Right hindlimb (tissue), 1 donor: ENCODE results near the gene NFAT5.

Source experiments
- DNase-seq: peaks from one replicate; pipeline ENCODE4 v3.0.0-alpha.2; 2018

NFAT5 gene

DNA sequence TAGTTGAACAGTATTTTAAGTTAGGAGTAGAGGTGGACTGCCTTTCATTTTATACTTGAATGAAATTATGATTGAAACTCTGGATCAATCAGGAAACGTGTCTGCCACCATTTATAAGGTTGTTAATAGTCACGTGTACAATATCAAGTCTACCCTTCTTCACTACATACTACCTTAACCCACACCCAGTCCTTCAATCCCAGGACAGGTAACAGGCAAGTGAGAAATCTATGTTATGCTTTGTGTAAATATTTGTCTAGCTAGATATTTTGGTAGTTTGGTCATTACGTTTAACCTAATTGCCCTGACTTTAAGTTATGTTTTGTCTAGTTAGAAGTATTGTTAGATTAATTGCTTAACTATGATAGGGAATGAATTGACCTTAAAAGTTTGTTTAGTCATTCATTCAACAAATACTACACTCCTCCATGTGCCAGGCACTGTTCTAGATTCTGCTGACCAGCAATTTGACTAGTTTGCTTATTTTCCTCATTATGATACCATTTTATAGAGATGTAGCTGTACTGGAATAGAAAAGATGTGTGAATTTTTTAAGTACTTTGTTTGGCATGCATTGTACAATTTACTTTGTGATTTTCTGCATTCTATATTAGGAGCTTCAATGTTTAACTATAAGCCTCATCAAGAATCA is 88.6 kb downstream of the NFAT5 start:
- DNase-seq, result no peak

DNA sequence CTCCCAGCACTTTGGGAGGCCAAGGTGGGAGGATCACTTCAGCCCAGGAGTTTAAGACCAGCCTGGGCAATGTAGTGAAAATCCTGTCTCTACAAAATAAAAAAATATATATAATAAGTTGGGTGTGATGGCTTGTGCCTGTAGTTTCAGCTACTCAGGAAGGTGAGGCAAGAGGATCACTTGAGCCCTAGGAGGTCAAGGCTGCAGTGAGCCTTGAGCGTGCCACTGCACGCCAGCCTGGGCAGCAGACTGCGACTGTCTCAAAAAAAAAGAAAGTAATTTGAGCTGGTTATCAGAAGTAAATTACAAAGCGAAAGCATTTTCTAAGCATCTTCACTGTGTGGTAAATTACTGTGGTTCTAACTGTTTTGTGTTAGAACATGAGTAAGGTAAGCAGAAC is 94.4 kb downstream of the NFAT5 start:
- DNase-seq, result no peak

DNA sequence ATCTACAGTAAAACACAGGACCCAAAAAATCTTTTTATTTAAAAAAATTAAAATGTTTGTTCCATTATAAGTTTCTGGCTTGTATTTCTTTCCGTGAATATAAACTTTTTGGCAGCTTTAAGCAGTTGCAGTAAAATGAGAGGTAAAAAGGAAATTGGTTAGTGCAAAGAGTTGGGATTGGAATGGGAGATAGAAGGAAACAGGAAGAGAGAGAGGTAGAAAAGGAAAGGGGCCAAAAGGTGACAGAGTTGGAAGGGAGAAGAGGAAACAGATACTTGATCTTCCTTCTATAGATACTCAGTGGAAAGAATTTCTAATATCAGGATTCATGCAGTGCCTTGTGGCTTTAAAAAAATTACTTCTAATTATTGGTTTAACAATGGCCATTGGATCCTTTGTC is 97.1 kb downstream of the NFAT5 start:
- DNase-seq, result no peak

DNA sequence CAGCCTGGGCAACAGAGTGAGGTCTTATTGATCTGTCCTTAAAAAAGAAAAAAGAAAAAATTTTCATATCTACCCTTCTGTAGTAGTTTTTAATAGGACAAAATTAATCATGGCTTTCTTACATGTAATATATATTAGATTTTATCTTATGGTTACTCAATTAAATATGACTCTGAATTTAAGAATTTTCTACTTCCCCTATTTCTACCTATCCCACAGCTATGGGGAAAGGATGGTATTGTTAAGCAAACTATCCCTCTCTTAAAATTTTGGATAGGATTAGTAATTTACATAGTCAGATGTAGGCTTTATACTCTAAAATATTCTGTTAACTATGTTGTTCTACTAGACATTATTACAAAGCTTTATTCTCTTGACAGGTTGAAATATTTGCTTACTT is 98.1 kb downstream of the NFAT5 start:
- no peak for DNase-seq

DNA sequence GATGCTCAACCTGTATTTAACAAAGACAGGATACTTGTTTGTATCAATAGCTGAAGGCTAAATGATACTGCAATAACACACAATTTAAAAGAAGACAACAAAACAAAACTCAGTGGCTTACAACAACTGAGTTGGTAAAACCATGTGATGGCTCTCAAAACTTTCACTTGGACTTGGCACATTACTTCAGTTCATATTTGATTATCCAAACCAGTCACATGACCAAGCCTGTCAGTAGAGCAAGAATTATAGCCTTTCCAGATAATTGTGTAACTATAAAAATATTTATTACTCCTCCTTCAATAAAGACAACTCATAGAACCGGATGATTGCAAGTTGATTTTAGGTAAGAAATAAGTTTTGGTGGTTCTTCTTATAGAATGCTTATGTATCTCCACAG is 103.8 kb downstream of the NFAT5 start:
- DNase-seq, result no peak

DNA sequence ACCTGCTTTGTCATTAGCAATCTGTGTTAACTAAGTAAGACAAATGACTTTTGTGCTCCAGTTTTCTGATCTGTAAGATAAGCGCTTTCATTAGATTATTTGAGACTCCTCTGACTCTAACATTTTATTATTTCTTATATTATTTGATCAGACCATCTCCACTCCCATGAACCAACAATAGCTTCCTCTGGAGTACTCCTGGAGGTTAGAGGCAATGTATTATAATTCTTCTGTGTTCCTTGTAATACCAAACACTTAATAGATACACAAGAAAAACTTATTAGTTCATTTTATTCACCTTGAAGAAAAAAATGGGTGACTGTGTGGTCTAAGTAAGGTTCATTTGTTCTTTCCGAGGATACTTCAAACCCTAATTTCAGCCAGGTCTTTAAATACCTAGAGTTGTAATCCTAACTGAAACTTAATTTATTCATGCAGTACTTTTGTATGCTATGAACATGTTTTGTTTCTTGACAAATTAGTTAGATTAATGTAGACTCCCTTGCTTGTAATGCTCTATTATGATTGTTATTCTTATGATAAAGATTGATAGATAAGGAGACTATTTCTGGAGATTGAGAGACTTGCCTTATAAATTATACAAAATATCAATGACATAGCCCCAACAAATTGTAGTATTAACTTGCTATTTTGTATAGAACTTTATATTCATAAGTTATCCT is 106.7 kb downstream of the NFAT5 start:
- DNase-seq, result no peak

DNA sequence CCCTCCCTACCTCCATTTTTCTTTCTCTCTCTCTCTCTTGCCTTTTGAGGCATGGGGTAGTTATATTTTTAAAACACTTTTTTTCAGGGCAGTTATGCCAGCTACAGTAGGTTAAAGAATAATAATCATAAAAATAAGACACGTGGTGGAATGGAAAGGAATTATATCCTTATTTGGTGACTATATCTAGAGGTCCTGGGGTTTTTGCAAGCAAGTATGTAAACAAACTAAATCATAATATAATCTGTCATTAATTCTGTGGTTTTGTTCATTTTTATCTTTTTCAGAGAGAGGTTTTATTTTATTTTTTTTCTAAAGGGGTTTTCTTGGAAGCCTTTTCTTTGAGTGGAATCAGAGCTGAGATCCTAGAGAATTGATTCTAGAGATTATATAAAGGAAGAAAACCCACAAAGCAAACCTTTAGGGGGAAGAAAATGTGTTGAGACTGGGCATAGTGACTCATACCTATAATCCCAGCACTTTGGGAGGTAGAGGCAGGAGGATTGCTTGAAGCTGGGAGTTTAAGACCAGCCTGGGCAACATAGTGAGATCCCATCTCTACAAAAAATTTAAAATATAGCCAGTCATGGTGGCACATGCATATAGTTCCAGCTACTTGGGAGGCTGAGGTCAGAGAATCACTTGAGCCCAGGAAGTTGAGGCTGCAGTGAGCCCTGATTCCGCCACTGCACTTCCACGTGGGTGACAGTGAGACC is 107.4 kb downstream of the NFAT5 start:
- DNase-seq, result no peak

DNA sequence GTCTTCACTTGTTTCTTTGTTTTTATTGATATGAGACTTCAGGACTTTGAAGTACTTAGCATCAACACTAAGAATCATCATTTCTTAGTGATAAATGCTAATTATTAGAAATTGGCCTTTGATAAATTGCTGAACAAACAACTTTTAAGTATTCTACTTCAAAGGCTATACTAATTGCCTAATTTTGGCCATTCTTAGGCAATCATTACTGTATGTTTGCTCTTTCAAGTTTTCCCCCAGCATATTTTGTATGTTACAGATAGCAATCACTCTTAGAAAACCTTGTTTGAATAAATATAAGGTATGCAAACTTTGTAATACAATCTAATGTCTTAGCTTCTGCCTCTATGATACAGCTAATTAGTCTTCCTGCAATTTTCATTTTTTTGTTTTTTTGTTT is 114.6 kb downstream of the NFAT5 start:
- DNase-seq, result no peak

DNA sequence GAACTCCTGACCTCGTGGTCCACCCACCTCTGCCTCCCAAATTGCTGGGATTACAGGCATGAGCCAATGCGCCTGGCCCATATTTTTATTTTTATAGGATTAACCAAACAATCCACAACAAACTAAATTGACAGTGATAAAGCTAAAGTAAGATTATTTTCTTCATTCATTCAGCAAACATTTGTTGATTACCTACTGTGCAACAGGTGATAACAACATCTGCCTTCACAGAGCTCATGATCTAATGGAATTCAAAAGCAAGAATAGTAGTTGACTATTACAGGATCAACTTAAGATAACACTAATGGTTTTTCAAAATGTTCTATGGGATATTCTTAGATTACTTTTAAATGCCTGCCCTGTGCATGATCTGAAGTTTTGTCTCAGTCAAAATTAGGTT is 122.8 kb downstream of the NFAT5 start:
- no peak for DNase-seq

DNA sequence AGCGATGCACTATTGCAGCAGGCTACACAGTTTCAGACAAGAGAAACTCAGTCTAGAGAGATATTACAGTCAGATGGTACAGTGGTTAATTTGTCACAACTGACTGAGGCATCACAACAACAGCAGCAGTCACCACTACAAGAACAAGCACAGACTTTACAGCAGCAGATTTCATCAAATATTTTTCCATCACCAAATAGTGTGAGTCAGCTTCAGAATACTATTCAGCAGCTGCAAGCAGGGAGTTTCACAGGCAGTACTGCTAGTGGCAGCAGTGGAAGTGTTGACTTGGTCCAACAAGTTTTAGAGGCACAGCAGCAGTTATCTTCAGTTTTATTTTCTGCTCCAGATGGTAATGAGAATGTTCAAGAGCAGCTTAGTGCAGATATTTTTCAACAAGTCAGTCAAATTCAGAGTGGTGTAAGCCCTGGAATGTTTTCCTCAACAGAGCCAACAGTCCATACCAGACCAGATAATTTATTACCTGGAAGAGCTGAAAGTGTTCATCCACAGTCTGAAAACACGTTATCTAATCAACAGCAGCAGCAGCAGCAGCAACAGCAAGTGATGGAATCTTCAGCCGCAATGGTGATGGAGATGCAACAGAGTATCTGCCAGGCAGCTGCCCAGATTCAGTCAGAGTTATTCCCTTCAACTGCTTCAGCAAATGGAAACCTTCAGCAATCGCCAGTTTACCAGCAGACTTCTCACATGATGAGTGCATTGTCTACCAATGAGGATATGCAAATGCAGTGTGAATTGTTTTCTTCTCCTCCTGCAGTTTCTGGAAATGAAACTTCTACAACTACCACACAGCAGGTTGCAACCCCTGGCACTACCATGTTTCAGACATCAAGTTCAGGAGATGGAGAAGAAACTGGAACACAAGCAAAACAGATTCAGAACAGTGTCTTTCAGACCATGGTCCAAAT is 126.5 kb downstream of the NFAT5 start:
- DNase-seq, result no peak

DNA sequence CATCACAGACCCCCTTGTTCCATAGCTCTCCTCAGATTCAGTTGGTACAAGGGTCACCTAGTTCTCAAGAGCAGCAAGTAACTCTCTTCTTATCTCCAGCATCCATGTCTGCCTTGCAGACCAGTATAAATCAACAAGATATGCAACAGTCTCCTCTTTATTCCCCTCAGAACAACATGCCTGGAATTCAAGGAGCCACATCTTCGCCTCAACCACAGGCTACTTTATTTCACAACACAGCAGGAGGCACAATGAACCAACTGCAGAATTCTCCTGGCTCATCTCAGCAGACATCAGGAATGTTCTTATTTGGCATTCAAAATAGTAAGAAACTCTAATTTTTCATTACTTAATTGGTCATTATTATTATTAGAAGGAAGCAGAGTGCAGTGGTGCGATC is 128.2 kb downstream of the NFAT5 start:
- no peak for DNase-seq

DNA sequence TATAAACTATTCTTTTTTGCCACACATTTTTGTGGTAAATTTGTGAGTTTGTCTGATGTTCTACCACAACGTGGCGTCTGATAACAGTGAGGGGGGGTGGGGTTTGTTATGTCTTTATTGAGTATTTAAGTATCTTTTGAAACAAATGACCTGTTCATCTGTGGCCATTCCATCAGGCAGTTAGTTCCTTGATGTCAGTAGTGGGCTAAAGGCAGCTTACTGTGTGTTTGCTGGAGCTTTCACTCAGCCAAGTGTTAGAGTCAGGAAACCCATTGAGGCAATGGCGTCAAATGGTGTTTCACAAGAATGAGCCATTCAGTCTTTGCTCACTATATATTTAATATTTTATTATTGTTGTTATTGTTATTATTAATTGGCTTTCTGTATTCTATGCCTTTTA is 132.6 kb downstream of the NFAT5 start:
- no peak for DNase-seq

DNA sequence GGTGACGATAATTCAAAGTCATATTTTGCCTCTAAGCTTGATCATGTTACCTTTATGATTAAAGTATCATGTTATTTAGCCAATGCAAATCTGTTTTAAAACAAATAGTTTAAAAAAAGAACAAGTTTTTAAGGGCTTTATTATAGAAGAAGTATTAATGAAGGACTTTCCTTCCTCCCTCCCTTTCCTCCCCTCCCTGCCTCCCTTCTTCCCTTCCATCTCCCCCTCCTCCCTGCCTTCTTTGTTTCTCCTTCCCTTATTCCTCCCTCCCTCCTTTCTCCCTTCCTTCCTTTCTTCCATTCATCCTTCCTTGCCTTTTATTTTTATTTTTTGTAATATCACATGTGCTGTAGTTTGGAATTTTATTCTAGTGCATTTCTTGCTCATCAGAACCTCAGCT is 134.1 kb downstream of the NFAT5 start:
- no peak for DNase-seq

DNA sequence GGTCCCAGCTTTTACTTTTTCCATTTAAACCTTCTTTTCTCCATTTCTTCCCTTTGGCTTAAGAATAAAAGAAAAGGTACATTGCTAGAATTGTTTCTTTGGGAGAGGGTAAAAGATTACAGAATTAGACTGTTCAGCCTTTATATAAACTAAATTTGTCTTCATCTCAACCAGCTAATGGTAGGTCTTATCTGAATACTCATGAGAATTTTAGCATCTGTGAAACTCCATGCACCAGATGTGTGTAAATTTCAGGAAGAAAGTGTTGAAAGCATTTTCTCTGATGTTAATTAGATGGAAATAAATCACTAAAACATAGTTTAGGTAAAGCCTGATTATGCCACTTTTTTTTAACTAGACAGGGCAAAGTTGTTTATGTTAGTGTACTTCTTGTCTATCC is 135.7 kb downstream of the NFAT5 start:
- DNase-seq, result no peak

DNA sequence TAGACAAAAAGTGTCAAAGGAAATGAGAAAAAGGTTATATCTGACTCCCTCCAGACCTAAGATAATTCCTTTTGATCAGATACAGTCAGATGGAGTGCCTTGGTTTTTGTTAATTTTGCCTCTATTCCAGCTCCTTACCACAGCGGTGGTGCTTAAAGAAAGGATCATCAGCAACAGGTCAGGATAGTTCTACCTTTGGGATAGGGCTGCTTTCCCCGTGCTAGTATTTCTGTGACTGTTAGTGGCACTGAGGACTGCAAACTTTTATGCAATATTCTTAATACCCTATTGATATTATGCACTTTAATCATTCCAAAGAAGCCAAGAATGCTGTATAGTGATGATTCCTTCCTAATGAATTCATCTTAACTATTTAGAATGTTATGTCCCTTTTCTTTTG is 136.1 kb downstream of the NFAT5 start:
- no peak for DNase-seq

DNA sequence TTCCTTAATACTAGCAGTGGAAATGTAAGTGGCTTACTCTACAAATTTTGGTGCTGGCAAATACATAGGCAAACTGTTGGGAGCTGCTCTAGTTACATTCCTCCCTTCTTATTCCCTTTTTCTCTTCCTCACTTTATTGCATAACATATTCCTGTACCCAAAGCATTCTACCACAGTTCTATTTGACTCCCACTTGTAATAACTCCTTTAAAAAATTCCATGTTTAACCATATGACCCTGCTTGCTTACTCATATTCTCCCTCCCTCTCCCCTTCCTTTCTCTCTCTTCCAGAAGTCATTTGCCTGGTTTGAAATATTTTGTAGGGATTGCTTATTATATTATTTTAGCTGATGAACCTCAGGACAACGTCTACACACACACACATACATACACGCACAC is 137.9 kb downstream of the NFAT5 start:
- no peak for DNase-seq

DNA sequence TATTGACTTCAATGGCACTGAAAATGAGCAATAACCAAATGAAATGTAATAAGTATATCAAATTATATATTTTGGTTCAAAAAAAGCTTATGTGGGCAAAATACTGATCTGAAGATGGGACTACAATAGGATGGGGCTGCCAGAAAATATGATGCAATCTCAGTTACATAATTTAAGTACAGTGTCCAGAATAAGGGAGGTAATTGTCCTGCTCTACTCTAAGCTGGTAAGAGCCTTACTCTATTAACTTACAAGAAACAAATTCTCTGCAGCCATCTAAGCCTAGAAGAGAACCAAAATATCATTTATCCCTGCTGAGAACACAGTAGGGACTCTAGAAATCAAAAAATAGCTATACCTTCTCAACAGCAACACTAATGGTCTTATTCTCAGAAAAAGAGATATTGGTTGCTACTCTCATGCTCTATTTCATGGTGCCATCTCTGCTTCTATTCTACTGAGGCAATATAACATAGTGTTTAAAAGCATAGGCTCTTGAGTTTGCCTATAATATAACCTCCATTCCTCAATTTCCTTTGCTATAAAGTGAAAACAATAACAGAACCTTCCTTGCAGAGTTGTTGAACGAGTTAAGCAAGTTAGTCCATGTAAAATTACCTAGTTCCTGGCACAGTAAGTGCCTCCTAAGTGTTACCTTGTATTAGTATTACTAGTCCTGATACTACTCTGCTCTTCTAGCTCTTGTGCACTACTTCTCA is 140.6 kb downstream of the NFAT5 start:
- DNase-seq, result no peak

DNA sequence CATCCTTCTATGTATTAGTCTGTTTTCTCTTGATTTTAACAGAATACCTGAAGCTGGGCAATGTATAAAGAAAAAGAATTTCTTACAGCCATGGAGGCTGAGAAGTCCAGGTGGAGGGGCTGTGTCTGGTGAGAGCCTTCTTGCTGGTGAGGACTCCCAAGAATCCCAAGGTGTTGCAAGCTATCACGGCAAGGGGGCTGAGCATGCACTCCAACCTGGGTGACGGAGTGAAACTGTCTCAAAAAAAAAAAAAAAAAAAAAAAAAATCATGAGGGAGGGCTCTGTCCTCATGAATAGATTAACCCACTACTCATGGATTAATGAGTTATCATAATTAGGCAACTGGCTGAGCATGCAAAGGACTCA is 141.2 kb downstream of the NFAT5 start:
- DNase-seq, result no peak

DNA sequence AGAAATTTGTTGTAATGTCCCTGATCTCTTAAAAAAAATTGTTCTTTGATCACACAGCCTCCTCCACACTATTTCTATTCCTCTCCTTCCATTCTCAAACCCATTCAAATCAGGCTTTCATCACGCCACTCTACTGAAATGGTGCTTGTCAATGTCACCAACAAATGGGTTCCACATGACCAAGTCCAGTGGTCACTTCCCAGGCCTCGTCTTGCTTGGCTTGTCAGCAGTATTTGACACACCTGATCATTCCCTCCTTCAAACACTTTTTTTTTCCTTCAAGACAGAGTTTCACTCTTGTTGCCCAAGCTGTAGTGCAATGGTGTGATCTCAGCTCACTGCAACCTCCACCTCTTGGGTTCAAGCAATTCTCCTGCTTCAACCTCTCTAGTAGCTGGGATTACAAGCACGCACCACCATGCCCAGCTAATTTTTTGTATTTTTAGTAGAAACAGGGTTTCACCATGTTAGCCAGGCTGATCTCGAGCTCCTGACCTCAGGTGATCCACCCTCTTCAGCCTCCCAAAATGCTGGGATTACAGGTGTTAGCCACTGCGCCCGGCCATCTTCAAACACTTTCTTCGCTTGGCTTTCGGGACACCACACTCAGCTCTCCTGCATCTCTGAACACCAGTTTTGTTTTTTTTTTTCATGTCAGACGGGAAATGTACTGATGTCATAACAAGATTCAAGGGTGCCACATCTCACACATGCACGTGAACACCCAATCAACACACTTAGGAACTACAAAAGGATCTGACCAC is 142.3 kb downstream of the NFAT5 start:
- DNase-seq, result no peak

DNA sequence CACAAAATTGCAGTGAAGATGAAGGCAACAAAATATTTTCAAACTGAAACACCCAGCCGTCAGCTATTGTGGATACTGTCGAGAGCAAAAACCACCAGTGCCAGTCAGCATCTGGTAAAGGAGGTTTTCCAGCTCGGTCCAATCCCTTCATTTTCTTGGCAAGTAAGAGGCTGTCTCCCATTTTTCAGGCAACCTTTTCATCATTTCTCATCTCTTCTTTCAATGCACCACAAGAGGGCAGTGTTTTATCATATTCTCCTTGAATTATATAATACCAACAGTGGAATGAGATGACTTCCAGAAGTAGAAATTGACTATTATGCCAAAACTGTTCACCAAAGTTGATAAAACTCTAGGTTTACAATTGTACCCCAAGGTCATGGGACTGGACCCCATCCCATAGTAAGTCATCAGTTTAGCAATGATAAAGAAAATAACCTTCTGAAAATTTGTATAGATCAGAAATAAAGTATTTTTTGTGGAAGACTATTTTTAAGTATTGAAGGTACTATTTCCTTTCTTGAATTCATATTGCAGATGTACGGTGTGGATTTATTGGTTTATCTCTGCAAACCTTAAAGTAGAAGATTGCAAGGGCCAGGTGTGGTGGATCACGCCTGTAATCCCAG is 143.8 kb downstream of the NFAT5 start:
- no peak for DNase-seq

DNA sequence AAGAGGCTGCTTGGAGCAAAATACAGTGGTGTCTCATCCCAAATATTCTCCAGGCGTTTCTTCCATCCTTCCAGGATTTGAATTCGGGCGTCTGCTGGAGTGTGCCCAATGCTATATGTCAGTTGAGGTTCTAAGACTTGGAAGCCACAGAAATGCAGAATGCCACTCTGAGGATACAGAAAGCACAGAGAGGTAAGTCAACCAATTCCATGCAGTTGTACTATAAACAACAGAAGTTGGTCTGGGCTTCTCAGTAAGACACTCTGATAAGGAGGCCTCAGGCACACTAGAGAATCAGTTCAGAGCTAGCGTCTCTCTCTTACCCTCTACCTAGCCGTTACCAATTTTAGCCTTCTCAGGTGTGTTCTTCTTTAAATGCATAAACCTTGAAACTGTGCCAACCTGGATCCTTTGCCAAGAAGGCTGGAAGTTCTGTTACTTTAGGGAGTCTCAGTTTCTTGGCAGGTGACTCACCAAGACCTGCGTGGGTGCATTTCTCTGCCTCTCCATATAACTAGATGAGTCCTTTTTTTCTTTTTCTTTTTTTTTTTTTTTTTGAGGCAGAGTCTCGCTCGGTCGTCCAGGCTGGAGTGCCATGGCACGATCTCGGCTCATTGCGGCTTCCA is 145.5 kb downstream of the NFAT5 start:
- DNase-seq, result peak; percentile 49
